ENCODE data around the gene OR11G2.

- TF ChIP-seq CTCF (IDR thresholded peaks at IDR 0.05) (no peak), ZFX (IDR thresholded peaks at IDR 0.05; ENCODE audit: borderline replicate concordance) (no peak)
Observed at GRCh38 chr14:20228681-20229080, 38.0 kb downstream of the OR11G2 start, which contains the start of gene OR11H7.

Data from 22Rv1 (cell line).